ENCODE results near the gene ARHGEF28.

ARHGEF28 gene

DNA sequence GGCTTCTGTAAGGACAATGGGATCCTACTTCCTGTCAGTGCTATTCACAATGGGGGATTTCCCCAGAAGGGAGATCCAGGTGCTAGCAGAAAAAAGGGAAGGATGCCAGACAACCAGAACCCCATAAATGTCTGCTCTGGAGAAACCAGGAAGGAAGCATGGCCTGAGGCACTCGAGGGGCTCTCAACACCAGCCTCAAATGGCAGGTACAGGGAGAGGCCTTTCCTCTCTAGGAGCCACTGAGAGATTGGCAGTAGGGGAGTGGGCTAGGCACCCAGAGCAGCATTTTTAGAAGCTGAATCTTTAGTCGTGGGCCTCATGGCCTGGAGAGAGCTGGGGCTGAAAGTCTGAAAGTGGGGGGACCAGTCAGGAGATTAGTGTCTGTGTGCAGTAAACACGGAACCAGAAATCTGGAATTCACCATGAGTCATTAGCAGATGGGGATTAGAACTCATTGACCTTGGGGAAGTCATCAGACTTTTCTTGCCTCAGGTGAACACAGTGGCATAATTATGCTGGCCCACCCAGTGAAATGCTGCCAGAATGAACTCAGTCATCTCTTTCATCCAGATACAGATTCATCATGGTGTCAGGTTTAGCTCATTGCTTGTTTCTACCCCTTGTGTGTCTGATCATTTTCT lies 28.3 kb downstream of the ARHGEF28 start:
- DNase-seq (ENCODE audit: low read depth), result peak; percentile 25

DNA sequence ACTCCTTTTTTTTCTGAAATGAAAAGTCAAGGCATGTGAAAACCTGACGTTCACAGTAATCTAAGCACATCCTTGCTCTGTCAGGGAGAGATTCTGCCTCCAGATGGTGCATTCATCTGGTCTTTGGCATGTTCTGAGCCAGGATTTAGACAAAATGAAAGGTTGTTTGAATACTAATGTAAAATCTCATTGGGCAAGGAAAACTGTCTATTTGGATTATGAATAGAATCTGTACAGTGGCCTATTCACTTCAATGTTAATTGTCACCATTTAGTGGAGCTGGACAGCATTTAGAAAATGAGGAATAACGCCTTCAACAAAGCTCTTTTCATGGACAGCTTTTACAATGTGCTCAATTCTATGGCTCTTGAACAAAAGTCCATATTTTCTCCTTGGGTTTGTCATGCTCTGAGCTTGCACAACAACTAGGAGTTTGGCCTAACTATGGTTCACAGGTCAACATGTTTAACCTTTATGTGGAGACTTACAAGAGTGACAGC lies 28.9 kb downstream of the ARHGEF28 start:
- no peak for DNase-seq (ENCODE audit: low read depth)

DNA sequence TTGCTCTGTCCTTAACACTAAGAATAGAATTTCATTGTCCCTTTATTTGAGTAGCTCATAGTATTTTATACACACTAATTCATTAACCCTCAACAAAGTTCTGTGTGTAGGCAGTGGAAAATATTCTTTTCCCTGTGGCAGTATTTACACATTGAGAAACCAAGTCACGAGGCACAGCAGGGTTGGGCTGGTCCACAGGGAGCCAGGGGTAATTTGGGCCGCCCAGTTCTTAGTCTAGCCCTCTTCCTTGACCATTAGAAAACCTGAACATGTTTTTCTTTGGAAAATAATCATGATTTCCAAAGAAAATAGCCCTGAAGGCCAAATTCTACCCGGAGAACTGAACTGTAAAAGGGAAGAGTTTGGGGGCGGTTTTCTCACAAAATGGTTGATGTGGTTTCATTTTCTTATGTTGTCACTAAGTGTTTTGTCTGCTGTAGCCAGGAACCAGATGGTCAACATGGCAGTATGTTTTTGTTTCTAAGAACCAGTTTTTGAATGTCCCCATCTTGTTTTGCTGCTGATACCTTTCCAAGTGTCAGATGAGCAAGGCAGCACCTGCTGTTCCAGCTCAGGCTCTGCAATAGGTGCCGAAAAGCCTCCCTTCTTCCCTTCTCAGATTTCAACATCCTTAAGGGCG lies 29.6 kb downstream of the ARHGEF28 start:
- DNase-seq (ENCODE audit: low read depth), result no peak

DNA sequence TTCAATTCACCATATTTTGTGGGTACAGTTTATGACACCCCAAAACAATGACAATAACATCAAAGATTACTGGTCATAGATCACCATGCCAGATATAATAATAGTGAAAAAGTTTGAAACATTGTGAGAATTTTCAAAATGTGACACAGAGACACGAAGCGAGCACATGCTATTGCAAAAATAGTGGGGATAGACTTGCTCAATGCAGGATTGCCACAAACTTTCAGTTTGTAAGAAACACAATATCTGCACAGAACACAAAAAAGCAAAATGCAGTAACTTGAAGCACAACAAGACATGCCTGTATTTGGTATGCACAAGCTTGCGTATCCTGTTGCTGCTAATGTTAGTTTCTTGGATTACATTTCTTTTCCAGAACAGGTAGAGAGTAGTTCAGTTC lies 35.8 kb downstream of the ARHGEF28 start:
- DNase-seq (ENCODE audit: low read depth), result no peak

- DNase-seq (ENCODE audit: low read depth), result no peak
Observed at GRCh38 chr5:73663161-73663859, 37.3 kb downstream of the ARHGEF28 start.

DNA sequence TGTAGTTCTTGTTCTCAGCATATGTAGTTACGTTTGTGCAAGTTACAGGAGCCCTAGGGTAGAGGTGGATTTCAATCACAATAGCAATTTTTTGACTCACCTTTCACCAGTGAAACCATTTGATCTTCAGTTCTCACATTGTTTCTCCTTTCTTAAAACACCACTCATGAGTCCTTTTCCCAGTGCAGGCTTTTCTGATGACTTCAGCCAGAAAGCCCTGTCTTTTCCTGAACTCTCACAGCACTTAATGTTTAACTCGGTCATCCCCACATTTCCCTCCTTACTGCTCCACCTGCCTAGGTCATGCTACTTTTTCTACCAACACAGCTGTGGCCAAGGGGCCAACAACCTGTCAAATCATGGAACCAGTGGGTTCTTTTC lies 37.9 kb downstream of the ARHGEF28 start:
- DNase-seq (ENCODE audit: low read depth), result no peak

DNA sequence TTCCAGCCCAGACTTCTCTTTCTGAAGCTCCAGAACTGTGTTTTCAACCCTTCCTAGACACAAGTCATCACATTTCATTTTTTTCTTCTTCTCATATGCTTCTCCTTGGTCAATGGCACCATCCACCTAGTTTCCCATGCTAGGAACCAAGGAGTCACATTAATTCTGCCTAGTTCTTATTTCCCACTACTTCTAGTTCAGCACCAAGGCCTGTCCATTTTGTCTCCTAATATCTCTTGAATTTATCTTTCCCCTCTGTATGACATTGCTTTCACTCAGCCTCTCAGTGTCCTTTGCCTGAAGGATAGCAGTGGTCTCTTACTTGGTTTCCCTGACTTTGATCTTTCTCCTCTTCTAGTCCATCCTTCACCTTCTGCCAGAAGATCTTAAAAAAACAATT lies 38.8 kb downstream of the ARHGEF28 start:
- no peak for DNase-seq (ENCODE audit: low read depth)

- DNase-seq (ENCODE audit: low read depth), result no peak
Observed at GRCh38 chr5:73666891-73667290, 40.9 kb downstream of the ARHGEF28 start.

DNA sequence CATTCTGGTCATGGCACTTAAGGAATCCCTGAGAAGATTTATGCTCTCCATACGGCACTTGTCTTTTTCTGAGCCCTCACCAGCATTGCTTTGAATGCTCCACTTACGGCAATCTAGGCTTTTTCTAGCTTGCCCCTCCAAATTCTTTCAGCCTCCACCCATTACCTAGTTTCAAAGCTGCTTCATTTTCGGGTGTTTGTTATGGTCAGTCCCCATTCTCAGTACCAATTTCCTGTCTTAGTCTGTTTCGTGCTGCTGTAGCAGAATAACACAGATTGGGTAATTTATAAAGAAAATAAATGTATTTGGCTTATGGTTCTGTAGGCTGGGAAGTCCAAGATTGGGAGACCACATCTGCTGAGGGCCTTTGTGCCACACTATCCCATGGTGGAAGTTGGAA lies 42.0 kb downstream of the ARHGEF28 start:
- no peak for DNase-seq (ENCODE audit: low read depth)

DNA sequence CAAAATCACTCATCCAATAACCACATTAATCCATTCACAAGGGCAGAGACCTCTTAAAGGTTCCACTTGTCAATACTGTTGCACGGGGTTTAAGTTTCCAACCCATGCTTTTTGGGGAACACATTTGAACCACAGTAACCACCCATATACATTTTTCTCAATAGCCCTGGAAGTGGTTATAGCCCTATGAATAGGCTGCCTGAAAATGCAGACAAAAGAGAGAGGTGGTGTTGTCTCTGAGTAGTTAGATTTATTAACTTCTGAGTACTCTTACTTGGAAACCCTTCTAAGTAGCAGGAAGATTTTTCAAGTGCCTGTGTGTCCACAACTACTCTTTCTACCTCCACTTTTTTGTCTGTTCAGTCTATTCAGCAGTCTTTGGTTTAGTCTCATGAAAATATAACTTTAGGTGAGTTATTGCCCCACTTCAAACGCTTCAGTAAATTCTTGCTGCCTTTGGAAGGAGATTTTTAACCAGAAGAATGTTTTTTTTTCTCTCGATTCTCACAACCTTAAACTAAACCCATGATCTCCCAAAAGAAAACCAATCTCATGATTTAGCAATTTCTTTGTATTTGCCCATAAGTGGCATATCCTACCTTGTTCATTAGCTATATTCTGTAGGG lies 42.6 kb downstream of the ARHGEF28 start:
- DNase-seq (ENCODE audit: low read depth), result no peak

- DNase-seq (ENCODE audit: low read depth), result no peak
Observed at GRCh38 chr5:73670731-73671130, 44.7 kb downstream of the ARHGEF28 start.

- DNase-seq (ENCODE audit: low read depth), result no peak
Observed at GRCh38 chr5:73672132-73672531, 46.1 kb downstream of the ARHGEF28 start.

GRCh38 chr5:73673161-73673591 lies 47.2 kb downstream of the ARHGEF28 start:
- peak; percentile 82 for DNase-seq (ENCODE audit: low read depth)

DNA sequence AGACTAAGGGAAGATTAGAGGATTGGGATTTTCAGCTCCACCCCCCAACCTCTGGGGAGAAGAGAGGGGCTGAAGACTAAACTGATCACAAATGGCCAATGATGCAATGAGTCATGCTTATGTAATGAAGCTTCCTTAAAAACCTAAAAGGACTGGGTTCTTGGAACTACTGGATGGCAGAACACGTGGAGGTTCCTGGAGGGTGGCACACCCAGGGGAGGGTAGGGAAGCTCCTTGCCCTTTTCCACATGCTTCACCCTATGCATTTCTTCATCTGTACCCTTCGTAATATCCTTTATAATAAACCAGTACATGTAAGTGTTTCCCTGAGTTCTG lies 48.6 kb downstream of the ARHGEF28 start:
- DNase-seq (ENCODE audit: low read depth), result peak; percentile 12

DNA sequence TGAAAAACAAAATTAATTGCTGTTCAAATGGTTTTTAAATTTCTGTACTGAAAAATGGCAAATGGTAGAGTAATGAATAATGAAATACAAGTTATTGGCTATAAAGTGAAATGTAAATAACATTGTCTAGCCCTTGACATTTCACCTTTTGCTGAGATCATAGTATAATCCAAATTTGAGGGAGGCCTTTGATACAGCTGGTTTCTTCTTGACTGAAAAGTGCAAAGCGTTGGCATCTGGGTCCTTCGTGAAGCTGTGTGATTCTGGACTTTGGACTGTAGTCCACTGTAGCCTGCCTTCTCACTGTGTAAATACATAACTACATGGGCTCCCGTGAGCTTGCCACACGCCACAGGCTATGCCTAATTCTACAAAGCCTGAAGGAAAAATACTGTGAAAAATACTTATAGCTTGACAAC lies 52.3 kb downstream of the ARHGEF28 start:
- DNase-seq (ENCODE audit: low read depth), result no peak

GRCh38 chr5:73678807-73679206 lies 52.8 kb downstream of the ARHGEF28 start:
- no peak for DNase-seq (ENCODE audit: low read depth)

DNA sequence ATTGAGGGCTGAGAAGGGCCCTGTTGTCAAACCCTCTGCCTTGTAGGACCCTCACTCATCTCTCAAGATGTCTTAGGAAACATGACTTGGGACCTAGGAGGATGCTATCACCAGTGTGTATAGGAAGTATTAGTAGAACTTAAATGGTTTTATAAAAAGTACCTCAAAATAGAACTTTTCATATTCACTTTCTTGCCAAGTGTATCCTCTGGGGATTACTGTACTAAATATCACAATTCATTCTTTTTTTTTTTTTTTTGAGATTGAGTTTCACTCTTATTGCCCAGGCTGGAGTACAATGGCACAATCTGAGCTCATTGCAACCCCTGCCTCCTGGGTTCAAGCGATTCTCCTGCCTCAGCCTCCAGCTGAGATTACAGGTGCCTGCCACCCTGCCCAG lies 56.2 kb downstream of the ARHGEF28 start:
- no peak for DNase-seq (ENCODE audit: low read depth)

GRCh38 chr5:73684691-73685090 lies 58.7 kb downstream of the ARHGEF28 start:
- no peak for DNase-seq (ENCODE audit: low read depth)

DNA sequence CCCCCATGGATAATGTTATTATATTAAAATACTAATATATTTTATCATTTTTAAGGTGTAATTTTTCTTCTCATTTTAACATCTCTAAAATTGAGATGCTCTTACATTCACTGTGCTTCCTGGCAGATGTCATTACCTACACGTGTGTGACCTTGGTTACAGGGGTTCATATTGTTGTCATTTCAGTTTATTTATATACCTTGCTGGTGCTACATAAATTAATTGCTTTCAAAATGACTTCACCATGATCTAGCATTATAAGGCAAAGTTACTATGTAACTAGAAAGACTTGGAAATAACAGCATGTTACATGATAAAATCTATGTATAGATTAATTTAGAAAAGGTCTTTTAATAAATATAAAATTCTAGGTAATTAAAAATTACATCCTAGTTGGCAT lies 60.9 kb downstream of the ARHGEF28 start:
- no peak for DNase-seq (ENCODE audit: low read depth)

DNA sequence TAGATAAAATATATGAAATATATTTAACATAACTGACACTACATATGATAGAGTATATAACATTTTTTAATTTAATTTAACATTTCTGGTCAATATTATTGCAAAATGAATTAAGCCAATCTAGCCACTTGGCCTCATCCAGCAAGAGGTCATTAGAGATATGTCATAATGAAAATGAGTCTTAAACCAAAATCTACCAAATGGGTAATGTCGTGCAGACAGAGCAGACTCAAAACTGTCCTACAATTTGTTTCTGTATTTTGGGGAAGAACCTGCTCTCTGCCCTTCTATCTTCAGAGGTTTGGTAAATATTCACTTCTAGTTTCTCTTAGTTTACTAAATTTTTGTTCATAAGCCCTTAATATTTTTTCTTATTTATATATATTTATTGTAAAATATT lies 61.4 kb downstream of the ARHGEF28 start:
- no peak for DNase-seq (ENCODE audit: low read depth)

DNA sequence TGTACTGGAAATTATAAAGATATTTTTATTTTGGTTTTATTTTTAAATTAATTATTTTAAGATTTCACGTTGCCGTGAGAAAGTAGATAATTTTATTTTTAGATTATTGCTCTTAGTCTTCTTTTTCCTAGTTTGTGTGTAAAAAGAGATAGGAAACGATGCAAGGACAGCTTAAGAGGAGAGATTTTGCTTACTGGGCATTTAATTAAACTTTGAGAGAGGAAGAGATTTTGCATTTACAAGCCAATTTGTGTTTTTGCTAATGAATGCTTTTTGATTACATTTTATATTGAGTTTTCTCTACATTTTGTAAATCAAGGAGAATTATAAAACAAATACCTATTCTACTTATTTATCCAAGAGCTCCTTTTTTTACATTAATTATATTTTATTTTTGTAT lies 64.0 kb downstream of the ARHGEF28 start:
- DNase-seq (ENCODE audit: low read depth), result no peak

GRCh38 chr5:73691302-73692080 lies 65.5 kb downstream of the ARHGEF28 start:
- peak; percentile 22 for DNase-seq (ENCODE audit: low read depth)
